Sigmoid colon (tissue), 4 donors: Measurements from ENCODE around the gene SND1.

ENCODE experiments used
- EP300 ChIP-seq, 4 donors: sonication (generic); formaldehyde crosslinking; IDR thresholded peaks; one replicate each; pipeline ENCODE4 v1.6.1; 2017; ENCODE audit warnings: antibody characterized with exemption in 4 of 4
- POLR2AphosphoS5 ChIP-seq, 4 donors: sonication (generic); formaldehyde crosslinking; IDR thresholded peaks; one replicate each; pipeline ENCODE4 v1.6.1; 2017; ENCODE audit warnings: antibody characterized with exemption in 4 of 4

DNA sequence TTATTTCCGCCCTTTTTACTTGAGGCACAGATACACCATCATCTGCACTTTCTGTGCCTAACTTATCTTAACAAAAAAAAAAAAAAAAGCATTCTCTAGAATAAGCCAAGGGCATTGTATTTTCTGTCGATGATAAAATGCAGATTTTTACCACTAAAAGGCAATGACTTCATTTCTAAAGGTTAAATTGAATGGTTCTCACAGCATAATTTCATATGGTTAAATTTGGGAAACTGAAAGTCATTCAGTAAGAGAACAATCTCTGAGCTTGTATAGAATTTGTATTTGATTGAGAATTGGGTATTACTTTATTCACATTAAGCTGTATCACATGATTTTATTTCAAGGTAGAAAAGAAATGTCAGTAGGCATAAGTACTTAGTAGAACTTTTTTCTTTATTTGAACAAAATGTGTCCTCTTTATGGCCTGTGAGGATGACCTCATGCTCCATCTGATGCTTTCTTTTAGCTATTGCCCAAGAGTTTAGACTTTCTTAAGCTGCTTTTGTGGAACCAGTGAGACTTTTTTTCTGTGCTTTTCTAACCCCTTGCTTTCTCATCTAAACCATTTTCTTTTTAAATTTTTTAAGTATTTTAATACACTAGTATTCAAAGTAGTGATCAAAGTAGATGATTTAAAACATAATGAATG is 268.9 kb downstream of the SND1 start:
- TF ChIP-seq EP300 (IDR thresholded peaks at IDR 0.05) = no peak
- TF ChIP-seq POLR2AphosphoS5 (IDR thresholded peaks at IDR 0.05) = no peak
